ENCODE results near the gene ZNF415.
"Not testable (repeated sequence)": the region's sequence is repeated elsewhere in the genome, so short reads cannot be mapped to it uniquely, and the experiment has no call there.

Gene ZNF415

GRCh38 chr19:53140351-53140750, 7.6 kb upstream of the ZNF415 start:
- H3K36me3 ChIP-seq (ENCODE audit: insufficient read depth, low read length), result peaks cover 42% of the 10 kb centered on the region
- H3K4me3 ChIP-seq (ENCODE audit: low read length), result no peak overlapping the region
- no peak overlapping the region for H3K9ac ChIP-seq (ENCODE audit: low read depth, low read length)
- H3K27me3 ChIP-seq (ENCODE audit: control insufficient read depth, insufficient read depth, low read length), result no peaks in the 10 kb centered on the region
- H3K4me1 ChIP-seq (ENCODE audit: control insufficient read depth, insufficient read depth, low read length), result no peaks in the 10 kb centered on the region
- no peak overlapping the region for H3K4me2 ChIP-seq (ENCODE audit: low read length)
- H3K9me3 ChIP-seq (replicated peaks; ENCODE audit: low read length), result peaks cover 40% of the 10 kb centered on the region

- peaks cover 25% of the 10 kb centered on the region for H3K9me3 ChIP-seq (replicated peaks; ENCODE audit: low read length)
- H3K36me3 ChIP-seq (ENCODE audit: insufficient read depth, low read length), result peaks cover 15% of the 10 kb centered on the region
- no peak overlapping the region for H3K9ac ChIP-seq (ENCODE audit: low read depth, low read length)
- H3K4me1 ChIP-seq (ENCODE audit: control insufficient read depth, insufficient read depth, low read length), result peaks cover 6% of the 10 kb centered on the region
- H3K4me2 ChIP-seq (ENCODE audit: low read length), result no peak overlapping the region
- no peaks in the 10 kb centered on the region for H3K27me3 ChIP-seq (ENCODE audit: control insufficient read depth, insufficient read depth, low read length)
- H3K4me3 ChIP-seq (ENCODE audit: low read length), result no peak overlapping the region
Measured at GRCh38 chr19:53136432-53136831, 3.7 kb upstream of the ZNF415 start.

DNA sequence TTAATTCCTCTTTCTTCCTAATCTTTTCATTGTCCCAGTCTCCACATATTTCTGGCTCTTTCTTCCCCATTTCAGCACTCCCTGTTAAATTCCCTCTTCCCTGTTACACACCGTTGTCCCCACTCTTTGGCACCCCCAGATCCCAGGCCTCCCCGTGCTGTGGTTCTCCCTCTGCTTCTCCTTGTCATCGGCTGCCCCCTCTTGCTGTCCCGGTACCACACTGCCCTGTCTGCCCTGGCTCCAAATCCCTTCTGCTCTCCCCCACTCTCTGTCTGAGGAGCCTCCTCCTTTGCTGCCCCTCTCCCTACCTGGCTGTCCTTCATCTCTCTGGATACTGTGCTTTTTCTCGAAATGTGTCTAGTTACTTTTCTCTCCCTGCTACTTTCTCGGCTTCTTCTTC, 983 bp downstream of the ZNF415 start:
- H3K4me1 ChIP-seq (ENCODE audit: control insufficient read depth, insufficient read depth, low read length), result peaks cover 6% of the 10 kb centered on the region
- peak overlapping the region; percentile 86 for H3K4me2 ChIP-seq (ENCODE audit: low read length)
- H3K4me3 ChIP-seq (ENCODE audit: low read length), result peak overlapping the region; percentile 72
- no peak overlapping the region for H3K9ac ChIP-seq (ENCODE audit: low read depth, low read length)
- H3K36me3 ChIP-seq (ENCODE audit: insufficient read depth, low read length), result no peaks in the 10 kb centered on the region
- H3K9me3 ChIP-seq (replicated peaks; ENCODE audit: low read length), result no peaks in the 10 kb centered on the region
- no peaks in the 10 kb centered on the region for H3K27me3 ChIP-seq (ENCODE audit: control insufficient read depth, insufficient read depth, low read length)

GRCh38 chr19:53131085-53131590, 1.6 kb downstream of the ZNF415 start:
- H3K4me1 ChIP-seq (ENCODE audit: control insufficient read depth, insufficient read depth, low read length), result peaks cover 6% of the 10 kb centered on the region
- no peaks in the 10 kb centered on the region for H3K27me3 ChIP-seq (ENCODE audit: control insufficient read depth, insufficient read depth, low read length)
- H3K9ac ChIP-seq (ENCODE audit: low read depth, low read length), result no peak overlapping the region
- no peaks in the 10 kb centered on the region for H3K36me3 ChIP-seq (ENCODE audit: insufficient read depth, low read length)
- no peak overlapping the region for H3K4me3 ChIP-seq (ENCODE audit: low read length)
- peak overlapping the region; percentile 86 for H3K4me2 ChIP-seq (ENCODE audit: low read length)
- H3K9me3 ChIP-seq (replicated peaks; ENCODE audit: low read length), result no peaks in the 10 kb centered on the region

DNA sequence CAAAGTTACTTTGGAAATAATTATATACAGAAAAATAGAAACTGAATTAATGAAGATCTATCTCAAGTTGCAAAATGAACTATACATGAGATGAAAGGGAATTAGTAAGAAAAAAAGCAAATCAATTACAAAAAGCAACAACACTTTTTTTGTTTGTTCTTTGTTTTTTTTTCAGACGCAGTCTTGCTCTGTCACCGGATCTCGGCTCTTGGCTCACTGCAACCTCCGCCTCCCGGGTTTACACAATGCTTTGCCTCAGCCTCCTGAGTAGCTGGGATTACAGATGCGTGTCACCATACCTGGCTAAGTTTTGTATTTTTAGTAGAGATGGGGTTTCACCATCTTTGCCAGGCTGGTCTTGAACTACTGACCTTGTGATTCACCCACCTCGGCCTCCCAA, 2.2 kb downstream of the ZNF415 start:
- Histone ChIP-seq H3K36me3 (ENCODE audit: insufficient read depth, low read length) (no peaks in the 10 kb centered on the region), H3K9me3 (replicated peaks; ENCODE audit: low read length) (no peaks in the 10 kb centered on the region), H3K4me1 (ENCODE audit: control insufficient read depth, insufficient read depth, low read length) (peaks cover 6% of the 10 kb centered on the region), H3K9ac (ENCODE audit: low read depth, low read length) (no peak overlapping the region), H3K27me3 (ENCODE audit: control insufficient read depth, insufficient read depth, low read length) (no peaks in the 10 kb centered on the region), H3K4me3 (ENCODE audit: low read length) (no peak overlapping the region), H3K4me2 (ENCODE audit: low read length) (no peak overlapping the region)

GRCh38 chr19:53126733-53127526, 5.8 kb downstream of the ZNF415 start:
- not testable (repeated sequence) for H3K9ac ChIP-seq (ENCODE audit: low read depth, low read length); H3K4me2 ChIP-seq (ENCODE audit: low read length); H3K9me3 ChIP-seq (replicated peaks; ENCODE audit: low read length); H3K36me3 ChIP-seq (ENCODE audit: insufficient read depth, low read length); H3K27me3 ChIP-seq (ENCODE audit: control insufficient read depth, insufficient read depth, low read length); H3K4me1 ChIP-seq (ENCODE audit: control insufficient read depth, insufficient read depth, low read length); H3K4me3 ChIP-seq (ENCODE audit: low read length)

- Histone ChIP-seq H3K4me3 (ENCODE audit: low read length) (no peak overlapping the region), H3K9me3 (replicated peaks; ENCODE audit: low read length) (no peaks in the 10 kb centered on the region)
Measured at GRCh38 chr19:53123400-53123799, 9.3 kb downstream of the ZNF415 start.

GRCh38 chr19:53112286-53112685, 20.4 kb downstream of the ZNF415 start:
- H3K9ac ChIP-seq (ENCODE audit: low read depth, low read length), result no peak overlapping the region

More at GRCh38 chr19:53123400-53123799, 9.3 kb downstream of the ZNF415 start:
- H3K4me2 ChIP-seq (ENCODE audit: low read length), result no peak overlapping the region
- no peaks in the 10 kb centered on the region for H3K27me3 ChIP-seq (ENCODE audit: control insufficient read depth, insufficient read depth, low read length)
- no peak overlapping the region for H3K9ac ChIP-seq (ENCODE audit: low read depth, low read length)
- no peaks in the 10 kb centered on the region for H3K36me3 ChIP-seq (ENCODE audit: insufficient read depth, low read length)
- H3K4me1 ChIP-seq (ENCODE audit: control insufficient read depth, insufficient read depth, low read length), result no peaks in the 10 kb centered on the region

DNA sequence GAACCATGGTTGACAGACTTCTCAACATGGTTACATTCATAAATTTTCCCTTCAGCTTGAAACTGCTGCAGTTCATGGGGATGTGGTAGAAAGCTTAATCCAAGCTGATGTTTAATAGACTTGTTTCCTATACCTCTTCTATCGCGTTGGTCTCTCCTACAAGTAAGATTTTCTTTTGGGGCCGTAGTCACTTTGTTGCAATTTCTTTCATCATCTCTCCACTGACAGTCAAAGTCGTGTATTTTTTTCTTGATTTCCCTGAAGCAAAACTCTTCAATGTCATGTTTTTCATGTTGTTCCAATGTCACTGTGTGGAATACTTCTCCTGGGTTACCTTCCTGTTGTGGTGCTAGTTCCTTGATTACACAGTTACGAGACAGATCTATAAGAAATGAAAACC, 23.2 kb downstream of the ZNF415 start:
- H3K36me3 ChIP-seq (ENCODE audit: insufficient read depth, low read length), result peaks cover 9% of the 10 kb centered on the region
- H3K4me3 ChIP-seq (ENCODE audit: low read length), result no peak overlapping the region
- no peaks in the 10 kb centered on the region for H3K4me1 ChIP-seq (ENCODE audit: control insufficient read depth, insufficient read depth, low read length)
- H3K9me3 ChIP-seq (replicated peaks; ENCODE audit: low read length), result peaks cover 8% of the 10 kb centered on the region
- no peak overlapping the region for H3K4me2 ChIP-seq (ENCODE audit: low read length)
- H3K27me3 ChIP-seq (ENCODE audit: control insufficient read depth, insufficient read depth, low read length), result no peaks in the 10 kb centered on the region
- no peak overlapping the region for H3K9ac ChIP-seq (ENCODE audit: low read depth, low read length)

More at GRCh38 chr19:53112286-53112685, 20.4 kb downstream of the ZNF415 start:
- Histone ChIP-seq H3K9me3 (replicated peaks; ENCODE audit: low read length) (peaks cover 8% of the 10 kb centered on the region), H3K27me3 (ENCODE audit: control insufficient read depth, insufficient read depth, low read length) (no peaks in the 10 kb centered on the region), H3K36me3 (ENCODE audit: insufficient read depth, low read length) (peaks cover 11% of the 10 kb centered on the region), H3K4me3 (ENCODE audit: low read length) (no peak overlapping the region), H3K4me1 (ENCODE audit: control insufficient read depth, insufficient read depth, low read length) (no peaks in the 10 kb centered on the region), H3K4me2 (ENCODE audit: low read length) (no peak overlapping the region)

GRCh38 chr19:53103234-53104203, 29.2 kb downstream of the ZNF415 start, which contains the start of gene ZNF160:
Gene ZNF160 (minus strand): TSS chr19:53103422. CDS start chr19:53086276, 17,146 bp downstream.
- Histone ChIP-seq H3K4me1 (ENCODE audit: control insufficient read depth, insufficient read depth, low read length) (peaks cover 15% of the 10 kb centered on the region), H3K4me2 (ENCODE audit: low read length) (peak within 1 kb of the TSS; percentile 90), H3K9ac (ENCODE audit: low read depth, low read length) (peak within 1 kb of the TSS; percentile 96), H3K27me3 (ENCODE audit: control insufficient read depth, insufficient read depth, low read length) (no peaks in the 10 kb centered on the region), H3K4me3 (ENCODE audit: low read length) (peak within 1 kb of the TSS; percentile 80), H3K36me3 (ENCODE audit: insufficient read depth, low read length) (peaks cover under 1% of the 10 kb centered on the region), H3K9me3 (replicated peaks; ENCODE audit: low read length) (no peaks in the 10 kb centered on the region)

DNA sequence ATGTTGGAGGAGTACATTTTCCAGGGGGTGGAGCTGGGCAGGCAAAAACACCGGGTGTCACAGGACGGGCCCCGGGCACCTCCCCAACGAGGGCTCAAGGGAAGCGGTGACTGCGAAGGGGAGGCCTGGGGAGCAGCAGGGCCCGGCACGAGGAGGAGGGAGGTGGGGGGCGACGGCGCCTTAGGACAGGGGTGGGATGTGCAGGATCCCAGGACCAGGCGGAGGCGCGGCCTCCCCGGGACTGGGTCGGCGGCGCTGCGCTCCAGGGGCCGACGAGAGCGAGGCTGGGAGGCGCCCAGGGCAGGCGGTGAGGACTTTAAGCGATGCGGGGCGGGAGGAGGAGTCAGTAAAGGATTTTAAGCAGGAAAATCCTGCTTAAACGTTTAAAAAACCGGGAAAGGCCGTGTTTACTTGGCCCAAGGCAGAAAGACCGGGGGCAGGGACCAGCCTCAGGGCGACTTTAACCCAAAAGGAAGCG, 29.9 kb downstream of the ZNF415 start:
- Histone ChIP-seq H3K4me1 (ENCODE audit: control insufficient read depth, insufficient read depth, low read length) (peaks cover 15% of the 10 kb centered on the region), H3K4me3 (ENCODE audit: low read length) (peak overlapping the region; percentile 80), H3K9me3 (replicated peaks; ENCODE audit: low read length) (no peaks in the 10 kb centered on the region), H3K36me3 (ENCODE audit: insufficient read depth, low read length) (peaks cover 8% of the 10 kb centered on the region), H3K9ac (ENCODE audit: low read depth, low read length) (peak overlapping the region; percentile 96), H3K4me2 (ENCODE audit: low read length) (peak overlapping the region; percentile 84), H3K27me3 (ENCODE audit: control insufficient read depth, insufficient read depth, low read length) (no peaks in the 10 kb centered on the region)
